Vagina (tissue), 2 donors: Measurements from ENCODE around the gene SLC5A3. TPM values are rescaled to one million over a fixed set of nuclear protein-coding genes. Genes with fewer than 3 reads are reported as not detected.

Experiments
- DNase-seq, 2 donors: peaks; one replicate each; pipeline ENCODE4 v3.0.0-alpha.2; 2017; ENCODE audit errors: extremely low spot score in 2 of 2
- H3K27ac ChIP-seq: fragments of 200-600 bp; sonication (generic); one replicate; pipeline ENCODE4 v1.5.1; 2019
- H3K27me3 ChIP-seq: fragments of 200-600 bp; sonication (generic); one replicate; pipeline ENCODE4 v1.5.1; 2019
- H3K36me3 ChIP-seq, 2 donors: fragments of 200-600 bp; sonication (generic); one replicate each; pipeline ENCODE4 v1.5.1; 2017 to 2019
- H3K4me1 ChIP-seq: fragments of 200-600 bp; sonication (generic); one replicate; pipeline ENCODE4 v1.5.1; 2019
- H3K4me3 ChIP-seq, 2 donors: fragments of 200-600 bp; sonication (generic); 1 replicate in 1 of 2; 2 replicates in 1 of 2; pipeline ENCODE4 v1.5.1; 2016 to 2019
- H3K9me3 ChIP-seq: fragments of 200-600 bp; sonication (generic); one replicate; pipeline ENCODE4 v1.5.1; 2019
- POLR2A ChIP-seq, 2 donors: fragments of 450-650 bp; IDR thresholded peaks; one replicate each; pipeline ENCODE4 v1.6.1; 2017; ENCODE audit warnings: antibody characterized with exemption in 2 of 2, mild to moderate bottlenecking in 2 of 2, moderate library complexity in 2 of 2
- POLR2AphosphoS5 ChIP-seq, 2 donors: sonication (generic); formaldehyde crosslinking; IDR thresholded peaks; one replicate each; pipeline ENCODE4 v1.9.0; 2017; ENCODE audit warnings: antibody characterized with exemption in 2 of 2, mild to moderate bottlenecking in 2 of 2, low read depth in 1 of 2; ENCODE audit not compliant: insufficient read depth in 1 of 2
- intact Hi-C: fragments of 100-400 bp; cut with DNase I; formaldehyde crosslinking; loops from one replicate; pipeline ENCODE4 v1.15.1; 2023
- total RNA-seq: library from RNA; depleted of rRNA; stranded (reverse); fragments of >200 nt; gene quantifications from one replicate; pipeline ENCODE4 v1.2.3, GENCODE V29; 2016
- TF ChIP-seq, protein P1 (sequence below), 3 experiments: fragments of 450-650 bp in 2 of 3; fragments of 200-600 bp in 1 of 3; sonication (generic) in 1 of 3; IDR thresholded peaks; one replicate each; pipeline ENCODE4 v1.5.1; 2017 to 2019; ENCODE audit warnings: antibody characterized with exemption in 3 of 3, mild to moderate bottlenecking in 2 of 3, moderate library complexity in 2 of 3

SLC5A3 gene
- total RNA-seq, 1 donor from 2014 or later = 17.9 TPM

DNA sequence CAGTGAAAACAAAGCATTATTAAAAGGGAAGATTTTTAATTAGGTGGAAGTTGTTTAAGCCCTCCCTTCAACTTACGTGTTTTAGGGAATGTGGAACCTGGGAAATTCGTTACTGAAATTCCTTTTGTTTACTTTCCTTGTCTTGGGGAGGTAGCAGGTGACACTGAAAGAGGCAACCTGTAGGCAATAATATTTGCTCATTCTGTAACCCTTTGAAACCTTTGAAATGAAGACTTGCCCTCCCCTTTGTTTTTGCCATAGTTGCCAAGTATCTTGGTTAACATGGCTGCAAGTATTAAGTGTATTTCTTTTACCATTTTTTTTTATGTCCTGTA, 1.7 kb downstream of the SLC5A3 start:
- intact Hi-C loops = loop anchor here (10.0 kb wide), 1 partner anchor 130 kb away; no protein-coding TSS in a partner anchor
- H3K27me3 ChIP-seq = no peaks in the 10 kb centered on the region
- H3K27ac ChIP-seq = no peak overlapping the region
- no peaks in the 10 kb centered on the region for H3K36me3 ChIP-seq
- no peaks in the 10 kb centered on the region for H3K9me3 ChIP-seq
- peaks cover 49% of the 10 kb centered on the region for H3K4me1 ChIP-seq
- DNase-seq = no peak
- TF ChIP-seq, protein P1, sequence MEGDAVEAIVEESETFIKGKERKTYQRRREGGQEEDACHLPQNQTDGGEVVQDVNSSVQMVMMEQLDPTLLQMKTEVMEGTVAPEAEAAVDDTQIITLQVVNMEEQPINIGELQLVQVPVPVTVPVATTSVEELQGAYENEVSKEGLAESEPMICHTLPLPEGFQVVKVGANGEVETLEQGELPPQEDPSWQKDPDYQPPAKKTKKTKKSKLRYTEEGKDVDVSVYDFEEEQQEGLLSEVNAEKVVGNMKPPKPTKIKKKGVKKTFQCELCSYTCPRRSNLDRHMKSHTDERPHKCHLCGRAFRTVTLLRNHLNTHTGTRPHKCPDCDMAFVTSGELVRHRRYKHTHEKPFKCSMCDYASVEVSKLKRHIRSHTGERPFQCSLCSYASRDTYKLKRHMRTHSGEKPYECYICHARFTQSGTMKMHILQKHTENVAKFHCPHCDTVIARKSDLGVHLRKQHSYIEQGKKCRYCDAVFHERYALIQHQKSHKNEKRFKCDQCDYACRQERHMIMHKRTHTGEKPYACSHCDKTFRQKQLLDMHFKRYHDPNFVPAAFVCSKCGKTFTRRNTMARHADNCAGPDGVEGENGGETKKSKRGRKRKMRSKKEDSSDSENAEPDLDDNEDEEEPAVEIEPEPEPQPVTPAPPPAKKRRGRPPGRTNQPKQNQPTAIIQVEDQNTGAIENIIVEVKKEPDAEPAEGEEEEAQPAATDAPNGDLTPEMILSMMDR (IDR thresholded peaks at IDR 0.05) = no peak
- TF ChIP-seq POLR2AphosphoS5 (IDR thresholded peaks at IDR 0.05; ENCODE audit: insufficient read depth in 1 of 2, low read depth in 1 of 2) = no peak
- TF ChIP-seq POLR2A (IDR thresholded peaks at IDR 0.05) = no peak
- peak overlapping the region in 1 of 2 donors; percentile 69 for H3K4me3 ChIP-seq

DNA sequence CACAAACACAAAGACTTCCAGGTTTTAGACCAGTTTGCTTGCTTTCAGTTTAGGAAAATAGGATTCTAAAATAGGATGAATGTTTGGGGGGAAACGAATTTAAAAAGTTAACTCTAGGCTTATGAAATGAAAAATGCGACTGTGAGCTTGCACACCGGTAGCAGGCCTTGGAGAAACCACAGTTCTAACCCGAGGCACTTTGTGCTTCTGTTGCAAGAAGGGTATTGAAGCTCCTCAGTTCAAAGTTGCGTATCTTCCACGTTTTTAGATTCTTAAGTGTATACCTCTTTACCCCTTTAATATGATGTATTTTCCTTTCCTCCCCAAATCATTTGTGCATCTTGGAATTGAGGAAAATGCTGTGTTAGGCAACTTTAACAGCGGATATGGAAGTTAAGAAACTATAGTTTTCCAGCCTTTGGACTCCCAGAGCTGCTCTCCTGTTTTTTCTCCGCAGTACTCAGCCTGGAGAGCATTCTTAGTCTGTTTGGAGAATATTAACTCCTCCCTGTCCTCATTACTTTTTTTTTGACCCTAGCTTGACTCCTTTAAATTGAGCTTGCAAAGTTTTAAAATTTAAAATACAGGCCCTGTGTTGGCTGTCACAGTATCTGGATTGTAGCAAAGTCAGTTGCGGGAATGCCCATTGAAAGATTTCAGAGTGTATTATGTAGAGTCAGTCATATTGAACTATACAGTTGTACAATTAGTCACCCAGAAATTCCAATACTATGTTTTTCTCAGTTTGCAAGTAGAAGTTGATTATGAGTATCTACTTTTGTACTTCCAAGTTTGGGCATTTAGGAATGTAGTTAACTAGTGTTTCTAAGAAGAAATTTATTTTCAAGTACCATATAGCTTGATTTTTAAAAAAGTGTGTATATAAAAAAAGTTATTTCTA, 2.6 kb downstream of the SLC5A3 start:
- H3K4me3 ChIP-seq = no peak overlapping the region
- intact Hi-C loops = loop anchor here (10.0 kb wide), 1 partner anchor 131 kb away; no protein-coding TSS in a partner anchor
- no peaks in the 10 kb centered on the region for H3K36me3 ChIP-seq
- DNase-seq = no peak
- H3K9me3 ChIP-seq = no peaks in the 10 kb centered on the region
- H3K27me3 ChIP-seq = no peaks in the 10 kb centered on the region
- no peak for TF ChIP-seq POLR2AphosphoS5 (IDR thresholded peaks at IDR 0.05; ENCODE audit: insufficient read depth in 1 of 2, low read depth in 1 of 2)
- TF ChIP-seq, protein P1 (IDR thresholded peaks at IDR 0.05) = no peak
- no peak for TF ChIP-seq POLR2A (IDR thresholded peaks at IDR 0.05)
- no peak overlapping the region for H3K27ac ChIP-seq
- peaks cover 58% of the 10 kb centered on the region for H3K4me1 ChIP-seq

DNA sequence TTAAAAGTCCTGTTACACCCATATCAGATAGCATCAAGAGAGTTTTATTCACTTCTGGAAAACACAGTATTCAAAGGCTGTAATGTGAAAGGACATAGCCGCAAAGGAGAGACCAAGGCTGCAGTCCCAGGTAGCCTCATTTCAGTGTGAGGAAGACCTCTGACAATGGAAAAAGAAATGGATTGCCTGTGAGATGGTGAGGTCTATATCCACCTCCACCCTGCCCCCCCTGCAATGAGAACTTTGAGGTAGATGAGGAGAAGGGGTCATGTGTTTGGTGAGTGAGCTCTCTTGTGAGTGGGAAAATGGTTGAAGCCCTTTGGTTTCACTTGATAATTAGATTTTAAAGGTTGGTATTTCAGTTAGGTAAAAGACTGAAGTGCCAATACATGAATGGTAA, 3.5 kb downstream of the SLC5A3 start:
- no peak overlapping the region for H3K4me3 ChIP-seq

DNA sequence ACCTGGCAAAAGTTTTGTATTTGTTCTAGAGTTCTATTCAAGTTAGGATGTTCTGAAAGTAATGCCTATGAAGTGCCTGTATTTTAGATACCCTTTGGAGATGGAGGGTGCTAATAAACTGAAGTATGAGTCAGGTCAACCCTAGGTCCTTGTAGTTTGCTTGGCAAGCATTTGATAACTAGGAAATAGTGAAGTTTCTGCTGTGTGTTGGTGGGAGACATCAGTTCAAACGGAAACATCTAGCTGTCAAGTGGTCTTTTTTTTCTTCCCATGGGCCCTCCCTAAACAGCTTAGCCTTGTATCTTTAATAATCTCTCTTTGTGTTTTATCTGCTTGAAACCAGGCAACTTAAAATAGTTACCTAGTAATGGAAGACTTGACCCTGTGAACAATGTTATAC, 4.5 kb downstream of the SLC5A3 start:
- DNase-seq = no peak
- H3K4me3 ChIP-seq = no peak overlapping the region
- H3K4me1 ChIP-seq = peaks cover 61% of the 10 kb centered on the region
- H3K9me3 ChIP-seq = no peaks in the 10 kb centered on the region
- no peaks in the 10 kb centered on the region for H3K36me3 ChIP-seq
- H3K27me3 ChIP-seq = no peaks in the 10 kb centered on the region
- TF ChIP-seq POLR2AphosphoS5 (IDR thresholded peaks at IDR 0.05; ENCODE audit: insufficient read depth in 1 of 2, low read depth in 1 of 2) (no peak), POLR2A (IDR thresholded peaks at IDR 0.05) (no peak)
- TF ChIP-seq, protein P1 (IDR thresholded peaks at IDR 0.05) = no peak
- intact Hi-C loops = loop anchor here (10.0 kb wide), 1 partner anchor 133 kb away; no protein-coding TSS in a partner anchor
- no peak overlapping the region for H3K27ac ChIP-seq

More for the DNA sequence above, 3.5 kb downstream of the SLC5A3 start:
- intact Hi-C loops = loop anchor here (10.0 kb wide), 1 partner anchor 132 kb away; no protein-coding TSS in a partner anchor
- Histone ChIP-seq H3K27ac (no peak overlapping the region), H3K27me3 (no peaks in the 10 kb centered on the region), H3K36me3 (no peaks in the 10 kb centered on the region), H3K9me3 (no peaks in the 10 kb centered on the region), H3K4me1 (peaks cover 61% of the 10 kb centered on the region)
- no peak for TF ChIP-seq POLR2A (IDR thresholded peaks at IDR 0.05)
- no peak for DNase-seq

DNA sequence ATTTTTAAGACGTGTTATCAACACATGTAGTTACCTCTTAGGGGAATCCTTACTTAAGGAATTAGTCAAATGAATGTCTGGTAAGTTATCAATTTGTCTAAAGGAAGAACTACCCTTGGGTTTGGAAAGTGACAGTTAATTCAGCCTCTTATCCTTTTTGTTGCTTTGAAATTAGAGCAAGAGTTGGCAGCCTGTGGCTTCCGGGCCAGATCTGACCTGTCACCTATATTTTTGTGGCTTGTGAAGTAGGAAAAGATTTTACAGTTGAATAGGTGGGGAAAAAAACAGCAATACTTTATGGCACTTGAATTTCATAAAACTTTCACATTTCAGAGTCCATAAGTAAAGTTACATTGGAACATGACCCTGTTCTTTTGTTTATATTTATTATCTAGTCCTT, 5.5 kb downstream of the SLC5A3 start:
- TF ChIP-seq POLR2A (IDR thresholded peaks at IDR 0.05) (no peak), POLR2AphosphoS5 (IDR thresholded peaks at IDR 0.05; ENCODE audit: insufficient read depth in 1 of 2, low read depth in 1 of 2) (no peak)
- TF ChIP-seq, protein P1 (IDR thresholded peaks at IDR 0.05) = no peak
- Histone ChIP-seq H3K27ac (no peak overlapping the region), H3K4me1 (peaks cover 61% of the 10 kb centered on the region), H3K27me3 (no peaks in the 10 kb centered on the region), H3K4me3 (no peak overlapping the region), H3K36me3 (no peaks in the 10 kb centered on the region), H3K9me3 (no peaks in the 10 kb centered on the region)
- intact Hi-C loops = loop anchor here (10.0 kb wide), 1 partner anchor 134 kb away; no protein-coding TSS in a partner anchor
- no peak for DNase-seq
